ENCODE results near the gene PCYOX1L.

GRCh38 chr5:149409268-149409948 is 51.6 kb downstream of the PCYOX1L start:
- TF ChIP-seq CTCF (IDR thresholded peaks at IDR 0.05; ENCODE audit: poor library complexity, severe bottlenecking) = no peak
- TF ChIP-seq EP300 (conservative IDR thresholded peaks at IDR 0.05; ENCODE audit: poor library complexity, severe bottlenecking) = no peak
- no peak for TF ChIP-seq MXI1 (conservative IDR thresholded peaks at IDR 0.05; ENCODE audit: poor library complexity, severe bottlenecking)

Measured in neural cell (in vitro differentiated cells).